Liver (tissue), 9 donors: ENCODE measurements around the gene STEAP2. TPM values are rescaled to one million over a fixed set of nuclear protein-coding genes. Genes with fewer than 3 reads are reported as not detected.
"Not testable (repeated sequence)": the region's sequence is repeated elsewhere in the genome, so short reads cannot be mapped to it uniquely, and the experiment has no call there.

ENCODE experiments used
- DNase-seq: peaks from one replicate; pipeline ENCODE4 v3.0.0-alpha.2; 2017; ENCODE audit warnings: low spot score
- H3K27ac ChIP-seq, 2 donors: one replicate each; pipeline ENCODE4 v1.7.0; 2013; ENCODE audit warnings: inconsistent platforms in 2 of 2, low read length in 2 of 2, control low read depth in 1 of 2, low read depth in 1 of 2, mild to moderate bottlenecking in 1 of 2
- H3K27me3 ChIP-seq, 4 donors: one replicate each; pipeline versions ENCODE4 v1.6.1 to v1.7.0; 2013; ENCODE audit warnings: low read length in 3 of 4, inconsistent platforms in 1 of 4, mild to moderate bottlenecking in 1 of 4, moderate library complexity in 1 of 4; ENCODE audit not compliant: control insufficient read depth in 4 of 4, insufficient read depth in 4 of 4
- H3K36me3 ChIP-seq, 4 donors: one replicate each; pipeline versions ENCODE4 v1.6.1 to v1.7.0; 2013; ENCODE audit warnings: low read length in 3 of 4, mild to moderate bottlenecking in 3 of 4, low read depth in 1 of 4, moderate library complexity in 1 of 4; ENCODE audit not compliant: control insufficient read depth in 4 of 4, insufficient read depth in 3 of 4
- H3K4me1 ChIP-seq, 4 donors: one replicate each; pipeline versions ENCODE4 v1.6.1 to v1.7.0; 2013; ENCODE audit warnings: low read length in 3 of 4, mild to moderate bottlenecking in 3 of 4, moderate library complexity in 1 of 4; ENCODE audit not compliant: control insufficient read depth in 4 of 4, insufficient read depth in 4 of 4
- H3K4me3 ChIP-seq, 3 donors: one replicate each; pipeline versions ENCODE4 v1.6.1 to v1.7.0; 2013; ENCODE audit warnings: low read length in 3 of 3, control low read depth in 1 of 3, low read depth in 1 of 3, mild to moderate bottlenecking in 1 of 3
- H3K9ac ChIP-seq, 2 donors: one replicate each; pipeline ENCODE4 v1.7.0; 2013; ENCODE audit warnings: low read length in 2 of 2, mild to moderate bottlenecking in 2 of 2, moderate library complexity in 2 of 2, control low read depth in 1 of 2, low read depth in 1 of 2
- H3K9me3 ChIP-seq, 4 donors: one replicate each; pipeline versions ENCODE4 v1.6.1 to v1.7.0; 2013; ENCODE audit warnings: low read length in 3 of 4; ENCODE audit not compliant: control insufficient read depth in 4 of 4
- EGR1 ChIP-seq, 2 donors: IDR thresholded peaks; 2 replicates each; pipeline ENCODE4 v1.6.1; 2016 to 2018; ENCODE audit warnings: antibody characterized with exemption in 2 of 2, low read depth in 2 of 2
- FOXA1 ChIP-seq: IDR thresholded peaks from 2 replicates; pipeline ENCODE4 v1.6.1; 2016; ENCODE audit warnings: antibody characterized with exemption
- FOXA2 ChIP-seq: IDR thresholded peaks from 2 replicates; pipeline ENCODE4 v1.6.1; 2016; ENCODE audit warnings: antibody characterized with exemption
- NR2F2 ChIP-seq: IDR thresholded peaks from 2 replicates; pipeline ENCODE4 v1.6.1; 2016; ENCODE audit warnings: antibody characterized with exemption
- SP1 ChIP-seq: IDR thresholded peaks from 2 replicates; pipeline ENCODE4 v1.6.1; 2018; ENCODE audit warnings: antibody characterized with exemption, mild to moderate bottlenecking
- WGBS: extraction: QIAGEN DNeasy Blood & Tissue Kit; methylation state at CpG from one replicate; pipeline ENCODE4 v1.1.7; 2013; 5-methylcytosine and 5-hydroxymethylcytosine counted together
- polyA plus RNA-seq, 2 donors: library from polyadenylated mRNA; stranded (reverse) in 1 of 2; unstranded in 1 of 2; fragments of 200-250 nt in 1 of 2; fragments of >200 nt in 1 of 2; fragmentation: Nextera tagmentation in 1 of 2; extraction: Ambion mirVana in 1 of 2; gene quantifications; one replicate each; pipeline versions ENCODE4 v1.2.1 to v1.2.3, GENCODE V29; 2013 to 2015
- total RNA-seq, 2 donors: library from RNA; depleted of rRNA; stranded (reverse); fragments of >200 nt; gene quantifications; one replicate each; pipeline ENCODE4 v1.2.3, GENCODE V29; 2014
- TF ChIP-seq, protein P1 (sequence below): IDR thresholded peaks from 2 replicates; pipeline ENCODE4 v1.6.1; 2016; ENCODE audit warnings: antibody characterized with exemption
- TF ChIP-seq, protein P2 (sequence below): IDR thresholded peaks from 2 replicates; pipeline ENCODE4 v1.6.1; 2016; ENCODE audit warnings: antibody characterized with exemption
- TF ChIP-seq, protein P3 (sequence below): IDR thresholded peaks from 2 replicates; pipeline ENCODE4 v1.6.1; 2016; ENCODE audit warnings: antibody characterized with exemption, mild to moderate bottlenecking
- donor health status: healthy.
- donor health status: healthy.
- donor health status: healthy.
- donor health status: healthy.
- donor health status: healthy.

Gene STEAP2
- total and polyA plus RNA-seq, 4 donors: 1.2 to 25.9 (median 5.2) TPM

DNA sequence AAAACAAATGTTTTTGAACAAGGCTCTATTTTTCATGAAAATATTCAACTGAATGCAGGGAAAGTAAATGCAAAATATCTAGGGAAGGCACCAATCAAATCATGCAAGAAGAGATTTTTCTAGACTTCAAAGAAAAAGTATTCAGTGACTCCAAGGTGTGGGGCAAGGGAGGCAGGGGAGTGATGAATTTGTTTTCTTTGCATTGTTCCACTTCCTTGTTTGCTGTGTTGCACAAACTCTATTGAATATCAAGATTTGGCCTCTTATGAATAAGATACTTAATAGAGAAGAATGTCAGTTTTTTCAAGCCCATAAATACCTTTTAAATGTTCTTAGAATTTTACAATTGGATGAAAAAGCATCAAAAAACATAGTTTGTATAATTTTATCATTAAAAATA, 30.9 kb upstream of the STEAP2 start:
- no peaks in the 10 kb centered on the region for H3K9me3 ChIP-seq
- H3K36me3 ChIP-seq: no peaks in the 10 kb centered on the region
- no peak overlapping the region for H3K4me3 ChIP-seq
- TF ChIP-seq, protein P1, sequence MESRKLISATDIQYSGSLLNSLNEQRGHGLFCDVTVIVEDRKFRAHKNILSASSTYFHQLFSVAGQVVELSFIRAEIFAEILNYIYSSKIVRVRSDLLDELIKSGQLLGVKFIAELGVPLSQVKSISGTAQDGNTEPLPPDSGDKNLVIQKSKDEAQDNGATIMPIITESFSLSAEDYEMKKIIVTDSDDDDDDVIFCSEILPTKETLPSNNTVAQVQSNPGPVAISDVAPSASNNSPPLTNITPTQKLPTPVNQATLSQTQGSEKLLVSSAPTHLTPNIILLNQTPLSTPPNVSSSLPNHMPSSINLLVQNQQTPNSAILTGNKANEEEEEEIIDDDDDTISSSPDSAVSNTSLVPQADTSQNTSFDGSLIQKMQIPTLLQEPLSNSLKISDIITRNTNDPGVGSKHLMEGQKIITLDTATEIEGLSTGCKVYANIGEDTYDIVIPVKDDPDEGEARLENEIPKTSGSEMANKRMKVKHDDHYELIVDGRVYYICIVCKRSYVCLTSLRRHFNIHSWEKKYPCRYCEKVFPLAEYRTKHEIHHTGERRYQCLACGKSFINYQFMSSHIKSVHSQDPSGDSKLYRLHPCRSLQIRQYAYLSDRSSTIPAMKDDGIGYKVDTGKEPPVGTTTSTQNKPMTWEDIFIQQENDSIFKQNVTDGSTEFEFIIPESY: no peak
- TF ChIP-seq, protein P2, sequence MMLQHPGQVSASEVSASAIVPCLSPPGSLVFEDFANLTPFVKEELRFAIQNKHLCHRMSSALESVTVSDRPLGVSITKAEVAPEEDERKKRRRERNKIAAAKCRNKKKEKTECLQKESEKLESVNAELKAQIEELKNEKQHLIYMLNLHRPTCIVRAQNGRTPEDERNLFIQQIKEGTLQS: no peak
- TF ChIP-seq FOXA2: no peak
- TF ChIP-seq NR2F2: no peak
- DNase-seq: no peak
- H3K27me3 ChIP-seq: no peaks in the 10 kb centered on the region
- H3K4me1 ChIP-seq: peaks cover 0 to 6% (median 3%) of the 10 kb centered on the region in 4 donors
- no peak overlapping the region for H3K9ac ChIP-seq
- no peak overlapping the region for H3K27ac ChIP-seq

DNA sequence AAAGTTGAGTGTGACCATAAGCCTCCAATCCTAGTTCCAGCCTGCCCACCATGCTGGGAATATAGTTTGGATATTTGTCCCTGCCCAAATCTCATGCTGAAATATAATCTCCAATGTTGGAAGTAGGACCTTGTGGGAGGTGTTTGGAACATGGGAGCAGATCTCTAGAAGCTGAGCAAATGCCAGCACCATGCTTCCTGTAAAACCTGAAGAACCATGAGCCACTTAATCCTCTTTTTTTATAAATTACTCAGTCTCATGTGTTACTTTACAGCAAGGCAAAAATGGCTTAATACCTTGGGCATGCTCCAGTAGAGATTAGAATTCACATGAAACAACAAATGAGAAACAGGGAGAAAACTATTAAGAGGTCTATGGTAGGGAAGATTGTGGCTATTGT, 30.1 kb upstream of the STEAP2 start:
- Histone ChIP-seq H3K4me3 (no peak overlapping the region), H3K27me3 (no peaks in the 10 kb centered on the region), H3K4me1 (peaks cover 0 to 6% (median 2%) of the 10 kb centered on the region in 4 donors), H3K27ac (no peak overlapping the region), H3K9ac (no peak overlapping the region), H3K36me3 (no peaks in the 10 kb centered on the region), H3K9me3 (no peaks in the 10 kb centered on the region)
- no peak for TF ChIP-seq FOXA1
- DNase-seq: no peak

DNA sequence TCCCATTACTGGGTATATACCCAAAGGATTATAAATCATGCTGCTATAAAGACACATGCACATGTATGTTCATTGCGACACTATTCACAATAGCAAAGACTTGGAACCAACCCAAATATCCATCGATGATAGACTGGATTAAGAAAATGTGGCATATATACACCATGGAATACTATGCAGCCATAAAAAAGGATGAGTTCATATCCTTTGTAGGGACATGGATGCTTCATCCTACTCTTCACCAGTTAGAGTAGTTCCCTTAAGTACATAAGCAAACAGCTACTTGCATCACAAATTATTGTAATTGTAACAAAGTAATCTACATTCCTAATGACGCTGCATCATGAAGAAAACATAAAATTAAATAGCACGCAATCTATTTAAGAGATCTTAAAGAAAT, 25.2 kb upstream of the STEAP2 start:
- not testable (repeated sequence) for H3K9me3 ChIP-seq, H3K27me3 ChIP-seq, H3K36me3 ChIP-seq, H3K27ac ChIP-seq, H3K4me3 ChIP-seq, H3K4me1 ChIP-seq, DNase-seq, H3K9ac ChIP-seq
- 65% methylated on average over 4 of the region's 4 CpGs for WGBS

DNA sequence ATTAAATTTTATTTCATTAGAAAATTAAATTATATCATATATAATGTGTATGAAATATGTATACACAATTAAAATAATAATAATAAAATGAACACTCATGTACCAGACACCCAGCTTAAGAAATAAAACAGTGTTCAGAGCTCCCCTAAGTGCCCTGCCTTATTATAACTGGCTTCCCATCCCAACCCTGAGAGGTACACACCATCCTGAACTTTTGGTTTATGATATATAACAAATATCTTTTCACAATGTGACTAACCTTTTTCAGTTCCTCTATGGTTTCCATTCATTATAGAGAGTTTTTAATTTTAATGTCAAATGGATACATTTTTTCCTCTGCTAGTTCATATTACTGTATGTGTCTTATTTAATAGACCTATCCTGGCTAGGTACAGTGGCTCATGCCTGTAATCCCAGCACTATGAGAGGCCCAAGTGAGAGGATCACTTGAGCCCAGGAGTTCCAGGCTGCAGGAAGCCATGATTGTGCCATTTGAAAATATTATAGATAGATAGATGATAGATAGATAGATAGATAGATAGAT, 24.0 kb upstream of the STEAP2 start:
- Histone ChIP-seq H3K4me3 (no peak overlapping the region), H3K36me3 (no peaks in the 10 kb centered on the region), H3K27ac (no peak overlapping the region), H3K4me1 (peaks cover 0 to 5% (median 0%) of the 10 kb centered on the region in 4 donors), H3K9me3 (no peaks in the 10 kb centered on the region), H3K27me3 (no peaks in the 10 kb centered on the region), H3K9ac (no peak overlapping the region)
- TF ChIP-seq FOXA1 (no peak), EGR1 (IDR thresholded peaks at IDR 0.05; ENCODE audit: low read depth in 2 of 2) (no peak), SP1 (no peak), NR2F2 (no peak)
- TF ChIP-seq, protein P3, sequence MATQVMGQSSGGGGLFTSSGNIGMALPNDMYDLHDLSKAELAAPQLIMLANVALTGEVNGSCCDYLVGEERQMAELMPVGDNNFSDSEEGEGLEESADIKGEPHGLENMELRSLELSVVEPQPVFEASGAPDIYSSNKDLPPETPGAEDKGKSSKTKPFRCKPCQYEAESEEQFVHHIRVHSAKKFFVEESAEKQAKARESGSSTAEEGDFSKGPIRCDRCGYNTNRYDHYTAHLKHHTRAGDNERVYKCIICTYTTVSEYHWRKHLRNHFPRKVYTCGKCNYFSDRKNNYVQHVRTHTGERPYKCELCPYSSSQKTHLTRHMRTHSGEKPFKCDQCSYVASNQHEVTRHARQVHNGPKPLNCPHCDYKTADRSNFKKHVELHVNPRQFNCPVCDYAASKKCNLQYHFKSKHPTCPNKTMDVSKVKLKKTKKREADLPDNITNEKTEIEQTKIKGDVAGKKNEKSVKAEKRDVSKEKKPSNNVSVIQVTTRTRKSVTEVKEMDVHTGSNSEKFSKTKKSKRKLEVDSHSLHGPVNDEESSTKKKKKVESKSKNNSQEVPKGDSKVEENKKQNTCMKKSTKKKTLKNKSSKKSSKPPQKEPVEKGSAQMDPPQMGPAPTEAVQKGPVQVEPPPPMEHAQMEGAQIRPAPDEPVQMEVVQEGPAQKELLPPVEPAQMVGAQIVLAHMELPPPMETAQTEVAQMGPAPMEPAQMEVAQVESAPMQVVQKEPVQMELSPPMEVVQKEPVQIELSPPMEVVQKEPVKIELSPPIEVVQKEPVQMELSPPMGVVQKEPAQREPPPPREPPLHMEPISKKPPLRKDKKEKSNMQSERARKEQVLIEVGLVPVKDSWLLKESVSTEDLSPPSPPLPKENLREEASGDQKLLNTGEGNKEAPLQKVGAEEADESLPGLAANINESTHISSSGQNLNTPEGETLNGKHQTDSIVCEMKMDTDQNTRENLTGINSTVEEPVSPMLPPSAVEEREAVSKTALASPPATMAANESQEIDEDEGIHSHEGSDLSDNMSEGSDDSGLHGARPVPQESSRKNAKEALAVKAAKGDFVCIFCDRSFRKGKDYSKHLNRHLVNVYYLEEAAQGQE: no peak
- DNase-seq: no peak
